Measurements from ENCODE around the gene DPM2.

Gene DPM2

GRCh38 chr9:127916720-127917581 lies 20.7 kb downstream of the DPM2 start, which contains the start of gene ST6GALNAC4:
TSS of gene ST6GALNAC4 (minus strand) at chr9:127917041. CDS start at chr9:127916419, 622 bp downstream.
- peak; percentile 98 for DNase-seq

- peak; percentile 62 for DNase-seq
Observed at GRCh38 chr9:127915801-127916719, 21.6 kb downstream of the DPM2 start.

GRCh38 chr9:127915325-127915752 lies 22.3 kb downstream of the DPM2 start:
- DNase-seq = peak; percentile 30

GRCh38 chr9:127913682-127914081 lies 24.0 kb downstream of the DPM2 start:
- peak; percentile 17 for DNase-seq

- DNase-seq = peak; percentile 13
Observed at GRCh38 chr9:127912882-127913281, 24.8 kb downstream of the DPM2 start.

GRCh38 chr9:127912296-127912695 lies 25.4 kb downstream of the DPM2 start:
- DNase-seq = peak; percentile 10

- peak; percentile 22 for DNase-seq
Observed at GRCh38 chr9:127910613-127911205, 26.9 kb downstream of the DPM2 start.

GRCh38 chr9:127909839-127910273 lies 27.8 kb downstream of the DPM2 start:
- DNase-seq = peak; percentile 15

- DNase-seq = peak; percentile 10
Observed at GRCh38 chr9:127908660-127908926, 29.1 kb downstream of the DPM2 start.

- DNase-seq = peak; percentile 14
Observed at GRCh38 chr9:127907867-127908659, 29.6 kb downstream of the DPM2 start.

- DNase-seq = peak; percentile 19
Observed at GRCh38 chr9:127905788-127906191, 31.9 kb downstream of the DPM2 start.

GRCh38 chr9:127905004-127905728 lies 32.5 kb downstream of the DPM2 start:
- peak; percentile 24 for DNase-seq

GRCh38 chr9:127904561-127905003 lies 33.1 kb downstream of the DPM2 start:
- peak; percentile 71 for DNase-seq

- DNase-seq = peak; percentile 83
Observed at GRCh38 chr9:127903557-127904475, 33.8 kb downstream of the DPM2 start.

GRCh38 chr9:127899128-127899943 lies 38.3 kb downstream of the DPM2 start, which contains the start of gene ST6GALNAC6:
TSS of gene ST6GALNAC6 (minus strand) at chr9:127899603. CDS start at chr9:127897981, 1,622 bp downstream.
- peak; percentile 82 for DNase-seq

GRCh38 chr9:127898433-127899127 lies 39.1 kb downstream of the DPM2 start:
- DNase-seq = peak; percentile 77

- peak; percentile 93 for DNase-seq
Observed at GRCh38 chr9:127897193-127897692, 40.4 kb downstream of the DPM2 start.

Measured in femur (tissue), 1 donor.